ENCODE data around the gene ULK4.

DNA sequence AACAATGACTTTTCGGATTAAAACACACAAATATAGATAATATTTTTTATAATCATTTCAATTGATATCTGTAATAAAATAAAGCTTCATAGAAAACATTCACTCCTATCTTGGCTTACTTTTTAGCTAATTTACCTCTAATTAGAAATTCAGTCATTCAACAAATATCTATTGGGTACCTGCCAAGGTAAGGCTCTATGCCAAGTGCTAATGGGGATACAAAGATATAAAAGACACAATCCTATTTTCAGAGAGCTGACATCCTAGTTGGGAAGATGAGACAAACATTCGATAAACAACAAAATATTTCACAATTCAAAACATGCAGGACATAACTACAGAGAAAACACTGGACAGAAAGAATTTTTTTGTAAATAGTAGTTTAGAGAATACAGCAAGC, 63.3 kb downstream of the ULK4 start:
- TF ChIP-seq ZNF350 (tag by site-specific recombination; IDR thresholded peaks at IDR 0.05) = no peak
- no peak for TF ChIP-seq CTCF (tag by site-specific recombination; IDR thresholded peaks at IDR 0.05)
- TF ChIP-seq YY1 (tag by site-specific recombination; IDR thresholded peaks at IDR 0.05) = no peak
- no peak for TF ChIP-seq ZNF416 (tag by site-specific recombination; IDR thresholded peaks at IDR 0.05)
- no peak for TF ChIP-seq ZNF335 (tag by site-specific recombination; conservative IDR thresholded peaks at IDR 0.05)
- TF ChIP-seq ZXDB (tag by site-specific recombination; IDR thresholded peaks at IDR 0.05) = no peak
- TF ChIP-seq, protein P1, sequence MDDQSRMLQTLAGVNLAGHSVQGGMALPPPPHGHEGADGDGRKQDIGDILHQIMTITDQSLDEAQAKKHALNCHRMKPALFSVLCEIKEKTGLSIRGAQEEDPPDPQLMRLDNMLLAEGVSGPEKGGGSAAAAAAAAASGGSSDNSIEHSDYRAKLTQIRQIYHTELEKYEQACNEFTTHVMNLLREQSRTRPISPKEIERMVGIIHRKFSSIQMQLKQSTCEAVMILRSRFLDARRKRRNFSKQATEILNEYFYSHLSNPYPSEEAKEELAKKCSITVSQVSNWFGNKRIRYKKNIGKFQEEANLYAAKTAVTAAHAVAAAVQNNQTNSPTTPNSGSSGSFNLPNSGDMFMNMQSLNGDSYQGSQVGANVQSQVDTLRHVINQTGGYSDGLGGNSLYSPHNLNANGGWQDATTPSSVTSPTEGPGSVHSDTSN (CRISPR knock-in tag; IDR thresholded peaks at IDR 0.05) = no peak
